Smooth muscle cell of the brain vasculature (primary cell): Measurements from ENCODE around the gene HDAC4.
A peak's percentile ranks its signal among the peaks of the same experiment; 100 is the strongest.
"Not testable (repeated sequence)": the region's sequence is repeated elsewhere in the genome, so short reads cannot be mapped to it uniquely, and the experiment has no call there.

ENCODE experiments used
- DNase-seq: peaks from one replicate; pipeline ENCODE4 v3.0.0-alpha.2; 2012; ENCODE audit warnings: low read depth, low spot score

Gene HDAC4

DNA sequence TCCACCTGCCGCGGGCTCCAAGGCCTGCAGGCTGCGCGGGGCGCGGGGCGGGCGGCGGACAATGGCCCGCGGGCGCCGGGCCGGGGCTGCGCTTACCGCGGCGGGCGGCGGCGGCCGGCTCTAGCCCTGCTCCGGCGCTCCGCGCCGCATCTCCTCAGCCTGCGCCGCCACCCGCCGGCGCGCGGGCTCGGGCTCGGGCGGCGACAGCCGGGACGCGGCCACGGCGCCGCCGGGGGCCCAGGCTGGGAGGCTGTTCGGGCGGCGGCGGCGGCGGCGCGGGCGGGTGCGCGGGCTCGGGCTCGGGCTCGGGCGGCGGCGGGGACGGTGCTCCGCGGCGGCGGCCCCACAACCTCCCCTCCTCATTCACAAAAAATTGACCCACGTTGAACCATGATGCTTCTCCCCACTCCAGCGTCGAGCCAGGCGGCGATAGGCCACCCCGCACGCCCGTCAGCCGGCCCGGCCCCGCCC is at the start of gene HDAC4:
Gene HDAC4, minus strand, starts transcription at position 425 of the 471 bp plus-strand sequence. CDS start 48,321 bp downstream, outside the sequence.
- no peak for DNase-seq

DNA sequence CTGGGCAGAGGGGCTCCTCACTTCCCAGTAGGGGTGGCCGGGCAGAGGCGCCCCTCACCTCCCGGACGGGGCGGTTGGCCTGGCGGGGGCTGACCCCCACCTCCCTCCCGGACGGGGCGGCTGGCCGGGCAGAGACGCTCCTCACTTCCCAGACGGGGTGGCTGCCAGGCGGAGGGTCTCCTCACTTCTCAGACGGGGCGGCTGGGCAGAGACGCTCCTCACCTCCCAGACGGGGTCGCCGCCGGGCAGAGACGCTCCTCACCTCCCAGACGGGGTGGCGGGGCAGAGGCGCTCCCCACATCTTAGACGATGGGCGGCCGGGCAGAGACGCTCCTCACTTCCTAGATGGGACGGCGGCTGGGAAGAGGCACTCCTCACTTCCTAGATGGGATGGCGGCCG is 48.6 kb upstream of the HDAC4 start:
- DNase-seq, result not testable (repeated sequence)

DNA sequence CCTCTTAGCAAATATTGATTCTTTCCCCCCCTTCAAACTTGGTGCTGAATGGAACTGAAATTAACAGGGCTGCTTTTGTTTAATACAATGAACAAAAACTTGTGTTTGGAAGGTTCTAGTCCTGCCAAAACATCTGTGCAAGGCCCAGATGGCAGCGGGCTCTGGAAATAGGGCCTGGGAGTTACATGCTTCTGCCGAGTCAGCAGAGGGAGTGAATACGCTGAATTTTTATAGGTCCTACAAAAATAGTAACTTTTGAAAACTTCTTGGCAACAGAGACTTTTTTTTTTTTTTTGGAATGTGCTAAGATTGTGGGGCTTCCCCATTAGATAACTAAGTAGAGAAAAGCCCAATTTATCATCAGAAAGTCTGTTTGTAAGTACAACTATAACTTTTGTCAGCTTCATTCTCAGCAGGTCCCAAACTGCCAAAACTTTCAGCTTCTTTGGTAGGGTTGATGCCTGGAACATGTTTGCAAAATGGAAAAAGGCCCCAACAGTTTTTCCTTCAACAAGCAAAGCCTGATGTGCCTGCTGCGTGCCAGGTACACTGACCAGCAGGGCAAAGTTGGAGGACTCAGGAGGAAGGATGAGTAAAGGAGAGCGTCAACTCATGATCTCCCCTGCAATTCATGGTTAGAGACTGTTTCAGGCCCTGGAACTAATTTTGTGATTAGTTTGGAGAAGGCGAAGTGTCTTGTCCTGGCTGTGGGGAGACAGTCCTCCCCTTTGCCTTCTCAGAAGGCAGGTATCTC is 45.1 kb upstream of the HDAC4 start:
- no peak for DNase-seq

DNA sequence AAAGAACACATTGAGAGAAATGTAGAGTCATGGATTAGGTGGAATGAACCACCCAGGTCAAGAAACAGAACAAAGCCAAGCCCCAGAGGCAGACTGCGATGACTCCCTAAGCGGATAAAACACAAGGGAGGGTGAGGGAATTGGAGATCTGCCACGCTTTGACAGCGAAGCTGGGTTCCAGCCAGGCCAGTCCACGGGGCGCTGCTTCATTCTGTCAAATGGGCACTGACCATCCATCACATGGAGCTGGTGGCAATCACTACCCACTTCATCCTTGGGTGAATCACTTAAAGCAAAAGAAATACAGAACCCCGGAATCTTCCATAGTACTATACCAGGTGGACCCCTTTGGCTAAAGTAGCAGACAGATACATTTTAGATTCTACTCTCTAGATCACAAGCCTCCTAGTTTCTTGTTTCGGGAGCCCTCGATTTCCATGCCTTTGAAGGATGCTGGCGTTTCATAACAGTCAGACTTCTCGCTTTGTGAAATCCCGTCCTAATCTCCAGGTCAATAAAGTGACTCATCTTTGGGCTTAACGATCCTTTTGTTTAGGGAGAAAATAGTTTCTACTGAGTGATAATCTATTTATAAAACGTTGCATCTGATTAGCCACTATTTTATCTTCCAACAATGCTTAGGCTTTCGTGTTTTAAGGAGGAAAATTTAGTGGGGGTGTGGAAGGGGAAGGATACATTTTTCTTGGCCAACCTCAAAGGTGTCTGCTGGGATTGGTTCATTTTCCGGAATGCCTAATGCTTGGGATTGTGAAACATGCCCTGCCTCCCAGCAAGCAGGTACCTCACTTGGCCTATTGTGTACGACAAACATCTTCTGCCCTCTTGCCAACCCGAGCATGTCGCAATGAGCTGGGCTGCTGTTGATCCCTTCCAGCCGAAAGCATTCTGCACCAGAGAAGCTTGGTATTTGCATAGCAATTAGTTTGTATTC is 44.1 kb upstream of the HDAC4 start:
- DNase-seq, result no peak

DNA sequence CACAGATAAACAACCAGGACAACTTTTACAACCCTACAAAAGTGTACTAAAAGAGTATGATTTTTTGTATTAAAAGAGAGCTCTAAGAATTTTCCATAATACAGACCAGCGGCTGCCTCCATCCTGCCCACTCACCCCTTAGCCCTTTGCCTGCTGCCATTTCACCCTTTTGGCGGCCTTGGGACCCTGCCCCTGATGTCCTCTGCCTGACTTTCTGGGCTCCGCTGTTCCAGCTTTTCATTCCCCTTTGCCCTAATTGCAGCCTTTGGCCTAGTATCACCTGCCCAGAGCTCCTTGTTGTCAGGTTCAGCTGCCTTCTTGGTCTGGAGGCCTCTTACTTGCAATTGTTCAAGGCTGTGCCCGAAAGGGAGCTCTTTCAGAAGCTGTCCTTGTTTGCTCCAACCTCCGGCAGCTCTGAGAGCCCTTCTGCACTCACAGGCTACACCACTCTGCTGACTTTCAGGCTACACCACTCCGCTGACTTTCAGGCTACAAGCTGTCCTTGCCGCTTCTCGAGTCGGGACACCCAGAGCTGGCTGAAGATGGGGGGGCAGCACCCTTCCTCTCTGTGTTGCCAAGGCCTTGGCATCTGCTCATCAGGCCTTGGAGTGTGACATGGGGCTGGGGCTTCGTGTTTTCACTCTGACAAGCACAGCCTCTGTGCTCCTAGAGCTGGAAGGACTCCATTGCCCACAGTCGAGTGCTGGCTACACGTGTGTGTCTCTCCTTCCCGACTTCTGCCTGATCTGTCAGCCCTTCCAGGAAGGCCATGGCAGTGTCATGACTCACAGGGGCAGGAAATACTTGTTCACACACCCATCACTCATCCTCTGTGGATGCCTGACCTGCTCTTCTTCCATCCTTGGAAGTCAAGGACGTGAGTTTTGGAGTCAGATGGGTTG is 43.1 kb upstream of the HDAC4 start:
- DNase-seq, result no peak

DNA sequence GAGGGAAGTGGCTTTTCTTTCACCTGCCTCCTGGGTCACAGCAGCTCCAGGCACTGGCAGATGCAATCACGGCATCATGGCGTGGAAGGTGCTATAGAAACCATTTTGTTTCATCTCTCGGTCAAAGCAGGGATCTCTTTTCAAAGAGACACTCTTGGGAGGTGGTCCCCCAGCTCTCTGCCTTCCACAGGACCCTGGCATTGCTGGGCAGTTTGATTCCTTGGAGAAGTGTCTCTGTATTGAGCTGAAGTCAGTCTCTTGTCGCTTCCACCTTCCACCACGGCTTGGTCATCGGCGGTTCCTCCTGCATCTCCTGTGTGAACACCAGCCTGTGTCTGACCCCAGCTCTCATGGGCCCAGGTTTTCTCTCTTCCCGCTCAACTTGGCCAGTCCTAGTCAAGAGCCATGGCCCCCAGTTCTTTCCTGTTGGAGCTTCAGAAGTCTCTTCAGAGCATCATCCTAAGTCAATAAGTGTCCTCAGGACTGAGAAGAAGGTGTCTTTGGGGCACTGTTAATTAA is 42.3 kb upstream of the HDAC4 start:
- no peak for DNase-seq

DNA sequence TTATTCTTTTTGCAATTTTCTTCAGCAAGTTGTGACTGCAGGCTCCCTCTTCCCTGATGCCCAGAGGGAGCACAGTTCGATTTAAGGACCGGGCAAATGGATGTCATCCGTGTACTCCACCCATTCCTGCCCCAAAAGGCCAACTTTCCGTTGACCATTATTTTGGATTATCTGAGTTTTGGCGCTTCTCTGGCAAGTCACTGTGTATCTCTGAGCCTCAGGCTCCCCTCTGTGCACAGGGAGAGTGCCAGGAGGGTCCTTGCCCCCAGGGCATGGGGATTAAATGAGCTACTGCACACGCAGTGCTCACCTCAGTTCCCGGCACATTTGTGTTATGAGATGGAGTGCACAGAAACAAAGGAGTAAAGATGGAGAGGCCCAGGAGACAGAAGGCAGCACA is 41.4 kb upstream of the HDAC4 start:
- DNase-seq, result no peak

DNA sequence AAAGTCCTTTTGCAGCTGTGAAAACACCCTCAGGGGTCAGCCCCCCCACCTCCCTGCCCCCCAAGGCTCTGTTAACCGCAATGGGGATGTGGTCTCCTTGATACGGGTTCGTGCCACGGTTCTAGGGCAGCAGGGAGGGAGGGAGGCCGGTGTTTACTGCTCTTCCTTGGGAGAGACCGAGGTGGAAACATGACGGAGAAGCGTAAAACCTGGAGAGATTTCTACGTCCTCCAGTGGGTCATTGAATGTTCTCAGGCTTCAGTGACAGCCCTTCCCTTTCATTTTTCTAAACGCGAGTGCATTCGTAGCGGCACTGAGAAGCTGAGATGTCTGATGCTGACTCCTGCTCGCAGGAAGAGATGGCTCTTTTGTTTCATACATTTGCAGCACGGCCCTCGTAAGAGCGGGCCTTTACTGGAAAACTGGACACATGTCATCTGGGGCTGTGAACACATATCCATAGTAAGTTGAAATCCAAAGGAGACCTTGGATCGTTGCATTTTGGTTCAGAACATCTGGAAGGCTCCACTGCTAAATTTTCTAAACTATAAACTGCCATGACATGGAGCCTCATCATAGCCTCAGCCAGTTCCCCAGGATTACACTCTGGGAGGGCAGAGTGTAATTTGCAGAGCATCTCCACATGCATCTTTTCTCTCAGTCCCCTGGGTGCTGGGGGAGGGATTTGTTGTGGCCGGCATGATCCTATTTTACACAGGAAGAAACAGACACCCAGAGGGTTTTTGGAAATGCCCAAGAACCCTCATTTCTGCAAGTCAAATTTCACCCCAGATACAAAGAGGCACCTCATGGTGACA is 40.6 kb upstream of the HDAC4 start:
- peak; percentile 70 for DNase-seq

DNA sequence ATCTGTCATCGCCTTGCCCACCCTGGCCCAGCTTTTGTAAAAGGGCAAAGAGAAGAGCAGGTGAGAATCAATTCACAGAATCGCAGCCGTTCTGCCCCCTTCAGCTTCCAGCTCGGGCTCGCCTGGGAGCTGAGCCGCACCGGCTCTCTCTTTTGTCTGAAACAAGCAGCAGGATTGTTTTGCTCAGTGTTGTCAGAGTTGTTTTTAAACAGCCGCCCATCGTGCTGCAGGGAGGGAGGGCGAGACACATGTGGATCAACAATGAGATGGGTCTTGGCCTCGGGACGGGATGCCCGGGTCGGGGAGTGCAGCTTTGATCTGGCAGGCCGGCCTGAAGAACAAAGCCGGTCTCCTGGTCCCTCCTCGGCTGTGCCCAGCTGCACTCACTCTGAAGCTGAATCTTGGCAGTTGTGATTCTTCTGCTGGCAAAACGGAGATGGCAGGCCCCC is 39.7 kb upstream of the HDAC4 start:
- peak; percentile 78 for DNase-seq

DNA sequence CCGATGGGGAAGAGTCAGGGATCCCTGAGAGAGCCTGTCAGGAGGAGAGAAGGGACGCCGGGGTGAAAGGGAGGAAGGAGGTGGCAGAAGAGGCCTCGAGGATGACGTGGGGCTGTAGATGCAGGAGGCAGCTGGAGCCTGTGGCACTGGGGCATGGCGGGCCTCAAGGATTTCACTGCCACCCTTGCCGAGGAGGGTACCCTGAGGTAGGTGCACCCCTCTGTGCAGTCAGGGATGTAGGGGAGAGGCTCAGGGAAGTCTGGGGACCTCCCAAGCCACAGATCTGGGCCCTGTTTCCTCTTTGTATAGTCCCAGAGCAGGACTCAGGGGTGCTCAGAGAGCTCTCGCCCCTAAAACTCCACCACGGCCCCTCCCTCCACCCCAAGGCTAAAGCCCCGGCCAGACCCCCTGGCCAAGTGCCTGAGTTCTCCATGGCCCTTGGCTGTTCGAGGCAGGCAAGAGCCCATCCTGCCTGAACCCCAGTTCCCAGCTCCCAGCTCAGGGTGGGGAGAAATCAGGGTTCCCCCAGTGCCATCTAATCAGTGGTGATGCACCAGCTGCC is 39.0 kb upstream of the HDAC4 start:
- no peak for DNase-seq

DNA sequence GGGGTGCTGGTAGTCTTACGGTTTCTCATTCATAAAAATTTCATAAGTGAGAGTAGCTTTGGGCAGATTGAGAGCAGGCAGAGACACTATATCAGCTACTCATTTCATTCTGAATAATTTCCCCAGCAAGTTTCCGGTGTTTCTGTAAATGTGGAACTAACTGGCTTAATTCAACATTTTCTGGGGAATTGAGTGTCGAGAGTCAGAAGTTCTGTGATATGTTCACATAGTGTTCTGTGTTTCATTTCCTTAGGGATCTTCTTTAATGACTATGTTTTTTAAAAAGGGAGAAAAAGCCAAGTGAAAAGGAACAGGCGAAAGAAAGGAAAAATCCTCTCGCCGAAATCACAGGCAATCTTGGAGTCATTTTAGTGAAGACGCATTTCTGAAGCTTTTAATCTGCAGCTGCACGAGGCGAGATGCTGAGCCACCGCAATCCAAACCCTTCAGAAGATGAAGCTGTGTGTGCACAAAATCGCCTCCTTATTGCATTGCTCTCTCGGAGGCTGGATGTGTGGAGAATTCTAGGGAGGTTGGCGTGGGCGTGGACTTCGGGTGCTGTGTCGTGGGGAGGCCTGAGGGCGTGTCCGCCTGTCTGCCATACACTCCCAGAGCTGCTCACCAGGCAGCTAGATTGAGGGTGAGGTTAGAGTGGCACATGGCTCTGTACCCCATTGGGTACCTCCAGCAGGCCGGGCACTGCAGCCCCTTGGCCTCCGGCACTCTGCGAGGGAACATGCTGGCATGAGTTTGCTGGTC is 38.4 kb upstream of the HDAC4 start:
- DNase-seq, result no peak

DNA sequence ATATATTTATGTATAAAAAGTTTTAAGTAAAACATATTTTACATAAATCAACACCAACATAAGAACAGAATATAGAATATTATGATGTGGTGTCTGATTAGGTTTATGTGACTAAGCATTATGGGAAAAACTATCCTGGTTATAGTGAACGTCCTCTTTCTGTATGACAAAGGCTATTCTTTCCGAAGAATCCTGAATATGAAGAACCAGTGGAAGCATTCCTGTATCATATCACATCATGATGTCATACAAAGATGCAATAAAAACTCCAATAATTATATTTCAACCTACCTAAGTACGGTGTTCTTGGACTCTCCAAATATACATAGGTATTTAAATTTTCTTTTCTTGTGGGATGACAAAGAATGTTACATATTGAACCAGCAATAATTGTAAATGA is 37.5 kb upstream of the HDAC4 start:
- DNase-seq, result no peak

DNA sequence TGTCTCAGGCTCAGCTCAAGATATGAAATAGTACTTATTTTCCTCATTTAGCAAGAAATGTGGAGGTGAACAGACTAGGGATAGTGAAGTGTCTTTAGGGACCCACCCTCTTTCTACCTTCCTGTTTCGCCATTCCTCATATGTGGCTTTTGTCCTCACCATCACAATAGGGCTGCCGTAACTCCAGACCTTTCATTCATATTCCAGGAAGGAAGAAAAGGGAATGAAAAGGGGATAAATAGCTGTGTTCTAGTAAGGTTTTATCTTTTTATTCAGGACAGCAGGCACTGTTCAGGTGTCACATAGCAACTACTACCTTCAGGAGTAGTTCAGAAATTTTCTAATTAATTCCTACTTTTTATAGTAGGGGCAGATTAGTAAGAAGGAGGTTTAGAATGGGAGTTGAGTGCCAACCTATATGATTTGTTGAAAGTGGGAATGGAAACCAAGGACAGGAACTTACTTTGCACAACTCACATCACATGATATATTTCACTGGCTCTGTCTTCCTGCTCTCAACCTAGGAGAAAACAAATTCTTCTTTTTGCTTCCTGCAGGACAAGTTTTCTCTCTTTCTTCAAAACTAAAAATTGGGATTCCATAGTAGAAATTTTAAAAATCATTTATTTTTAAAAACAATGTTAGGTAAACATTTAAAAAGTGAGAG is 36.0 kb upstream of the HDAC4 start:
- DNase-seq, result no peak

DNA sequence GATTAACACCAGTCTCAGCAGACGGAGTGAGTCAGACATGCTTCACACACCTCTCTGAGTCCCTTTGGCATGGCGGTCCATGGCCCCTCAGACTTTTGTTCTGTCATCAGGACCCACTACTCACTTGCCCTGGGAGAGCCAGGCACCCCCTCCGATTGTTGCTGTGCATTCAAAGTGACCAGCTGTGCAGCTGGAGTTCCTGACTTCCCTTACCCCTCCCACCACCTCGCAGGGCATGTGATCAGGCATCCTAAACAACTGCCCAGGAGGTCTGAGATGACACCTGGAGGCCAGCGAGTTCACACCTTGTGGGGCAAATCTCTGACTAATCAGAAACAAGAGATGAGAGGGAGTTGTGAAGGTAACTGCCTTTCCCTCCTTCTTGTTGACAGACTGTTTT is 35.3 kb upstream of the HDAC4 start:
- DNase-seq, result no peak

DNA sequence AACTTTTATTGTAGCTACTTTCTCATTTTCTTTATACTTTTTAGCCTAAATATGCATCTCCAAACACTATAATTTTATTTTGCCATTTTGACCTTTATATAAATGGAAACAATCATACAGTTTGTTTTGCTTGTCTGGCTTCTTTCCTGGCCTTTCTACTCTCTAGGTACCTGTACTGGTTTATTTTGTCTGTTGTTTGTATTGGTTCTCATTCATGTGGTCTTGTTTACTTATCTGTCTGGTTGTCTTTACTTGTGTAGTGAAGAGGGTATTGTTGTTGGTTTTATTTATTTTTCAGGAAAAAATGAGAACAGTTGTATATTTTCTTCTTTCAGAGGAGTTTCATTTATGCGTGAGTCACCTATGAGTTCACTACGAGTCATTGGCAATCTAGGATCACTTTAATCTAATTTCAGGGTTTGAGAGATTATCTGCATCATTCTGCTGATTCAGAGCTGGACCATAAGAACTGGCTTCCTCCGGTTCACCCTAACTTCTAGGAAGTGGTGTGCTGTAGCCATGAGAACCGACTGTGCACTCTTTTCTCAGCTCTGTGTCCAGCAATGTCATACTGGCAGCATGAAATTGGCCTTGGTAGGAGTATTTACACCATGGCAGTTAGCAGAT is 33.1 kb upstream of the HDAC4 start:
- no peak for DNase-seq

DNA sequence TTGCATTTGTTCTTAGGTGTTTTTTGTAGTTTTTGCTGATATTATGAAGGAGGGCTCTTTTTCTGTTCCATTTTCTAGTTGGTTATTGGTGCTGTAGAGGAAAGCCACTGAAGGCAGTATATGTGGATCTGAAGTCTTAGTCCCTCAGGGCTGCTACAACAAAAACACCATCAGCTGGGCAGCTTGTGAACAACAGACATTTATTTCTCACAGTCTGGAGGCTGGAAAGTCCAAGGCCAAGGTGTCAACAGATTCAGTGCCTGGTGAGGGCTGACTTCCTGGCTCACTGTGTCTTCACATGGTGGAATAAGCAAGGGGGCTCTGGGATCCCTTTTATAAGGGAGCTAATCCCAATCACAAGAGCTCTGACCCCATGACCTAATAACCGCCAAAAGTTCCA is 31.4 kb upstream of the HDAC4 start:
- no peak for DNase-seq

DNA sequence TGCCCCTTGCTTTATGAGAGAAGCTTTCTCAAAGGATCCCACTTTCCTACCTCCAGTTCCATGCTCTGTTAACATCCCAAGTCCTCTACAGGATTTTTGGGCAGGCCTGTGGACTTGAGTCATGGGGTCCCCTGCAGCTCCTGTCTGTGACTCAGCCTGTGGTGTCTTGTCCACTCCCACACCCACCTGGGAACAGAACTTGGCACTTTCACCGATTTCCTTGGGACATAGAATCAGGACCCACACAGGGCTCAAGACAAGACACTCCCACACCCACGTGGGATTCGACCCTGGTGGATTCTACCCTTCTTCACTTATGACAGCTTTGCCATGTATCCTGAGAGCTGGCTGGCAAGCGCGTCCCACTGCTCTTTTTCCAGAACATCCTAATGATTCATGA is 30.7 kb upstream of the HDAC4 start:
- DNase-seq, result no peak
